Right kidney (tissue), 1 donor: Measurements from ENCODE around the gene MRGPRD.
"Not testable (repeated sequence)": the region's sequence is repeated elsewhere in the genome, so short reads cannot be mapped to it uniquely, and the experiment has no call there.

Experiments
- DNase-seq: peaks from one replicate; pipeline ENCODE4 v3.0.0-alpha.2; 2016

Gene MRGPRD

DNA sequence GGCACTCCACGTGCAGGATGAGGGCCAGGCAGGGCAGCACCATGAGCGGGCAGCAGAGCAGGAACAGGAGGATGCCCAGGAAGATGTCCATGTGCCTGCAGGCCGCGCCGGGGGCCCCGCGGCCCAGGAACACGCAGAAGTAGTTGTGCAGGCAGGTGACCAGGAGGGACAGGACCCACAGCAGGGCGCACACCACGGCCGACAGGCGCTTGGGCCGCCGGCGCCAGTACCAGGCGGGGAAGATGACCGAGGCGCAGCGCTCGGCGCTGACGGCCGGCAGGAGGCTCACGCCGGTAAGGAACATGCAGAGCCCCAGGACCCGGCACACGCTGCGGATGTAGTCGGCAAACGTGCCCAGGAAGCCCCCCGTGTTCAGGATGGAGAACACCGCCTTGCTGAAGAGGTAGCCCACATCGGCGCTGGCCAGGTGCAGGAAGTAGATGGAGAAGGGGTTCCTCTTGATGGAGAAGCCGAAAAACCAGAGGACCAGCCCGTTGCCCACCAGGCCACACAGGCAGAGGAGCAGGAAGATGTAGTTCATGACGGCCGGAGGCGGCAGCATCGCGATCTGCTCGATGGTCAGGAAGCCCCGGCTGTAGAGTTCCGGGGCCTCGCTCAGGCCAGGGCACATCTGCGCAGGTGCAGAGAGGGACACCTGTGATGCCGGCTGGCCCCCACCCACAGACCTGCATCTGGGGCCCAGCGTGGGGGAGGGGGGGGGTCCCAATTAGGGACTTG lies 25.0 kb upstream of the MRGPRD start:
- DNase-seq = no peak

DNA sequence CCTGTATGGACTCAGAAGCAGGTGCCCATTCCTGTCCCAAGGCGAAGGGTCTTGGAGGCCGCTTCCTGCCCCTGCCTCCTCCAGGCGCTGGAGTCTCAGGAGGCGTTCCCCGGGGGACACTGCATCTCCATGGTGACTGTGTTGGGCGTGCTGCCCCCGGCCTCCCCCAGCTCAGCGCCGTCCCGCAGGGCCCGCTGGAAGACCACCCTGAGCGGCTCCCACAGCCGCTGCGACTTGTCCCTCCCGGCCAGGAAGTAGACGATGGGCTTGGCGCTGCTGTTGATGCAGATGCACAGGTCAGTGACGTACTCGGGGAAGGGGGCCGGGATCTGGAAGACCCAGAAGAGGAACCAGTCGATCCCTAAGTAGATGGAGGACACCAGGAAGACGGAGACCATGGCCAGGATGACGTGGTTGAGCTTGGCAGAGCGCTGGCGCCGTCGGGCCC lies 24.4 kb upstream of the MRGPRD start:
- DNase-seq = no peak

GRCh38 chr11:69004411-69005182 lies 23.8 kb upstream of the MRGPRD start:
- no peak for DNase-seq

DNA sequence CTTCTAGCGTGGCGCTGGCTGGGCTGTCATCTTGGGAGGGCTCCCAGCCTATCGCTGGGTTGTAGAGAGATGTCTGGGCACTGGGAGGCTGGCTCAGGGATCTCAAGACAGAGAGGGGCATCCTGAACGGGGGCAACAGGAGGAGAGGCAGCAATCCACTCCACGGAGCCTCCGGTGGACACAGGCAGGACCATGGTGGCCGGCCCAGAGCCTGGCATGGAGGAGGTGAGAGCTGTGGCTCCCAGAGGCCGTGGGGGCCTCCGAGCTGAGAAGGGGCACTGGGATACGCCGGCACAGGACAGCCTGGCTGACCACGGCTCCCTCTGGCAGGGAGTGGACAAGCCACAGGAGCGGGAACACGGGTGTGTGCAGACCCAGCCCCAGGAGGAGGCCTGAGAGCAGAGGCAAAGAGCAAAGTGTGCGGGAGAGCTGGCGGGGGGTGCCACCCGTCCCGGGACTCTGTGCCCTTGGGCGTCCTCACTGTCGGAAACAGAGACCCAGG lies 23.1 kb upstream of the MRGPRD start:
- DNase-seq = no peak

- no peak for DNase-seq
These were observed 22.6 kb upstream of the MRGPRD start for GRCh38 chr11:69003301-69003865.

GRCh38 chr11:69002570-69003231 lies 21.9 kb upstream of the MRGPRD start:
- DNase-seq = no peak

DNA sequence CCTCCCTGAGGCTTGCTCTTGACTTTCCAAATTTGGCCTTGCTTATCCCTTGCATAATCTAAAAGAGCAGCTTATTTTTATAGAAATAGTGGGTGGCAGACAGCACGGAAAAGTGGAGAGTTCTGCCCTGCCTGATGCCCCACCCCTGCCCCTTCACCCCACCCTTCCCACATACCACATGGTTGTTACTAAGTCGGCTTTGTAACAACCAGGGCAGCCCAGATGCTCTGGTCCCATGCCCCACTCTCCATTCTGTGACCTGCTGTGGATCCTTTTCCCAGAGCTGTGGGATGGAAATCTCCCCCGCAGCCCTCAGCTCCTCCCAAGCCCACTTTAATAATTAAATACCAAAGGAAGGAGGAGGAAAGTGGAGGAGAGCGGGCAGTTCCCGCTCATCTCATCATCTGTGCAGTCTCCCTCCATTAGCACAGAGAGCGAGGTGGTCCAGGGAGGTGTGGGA lies 21.4 kb upstream of the MRGPRD start:
- DNase-seq = no peak

DNA sequence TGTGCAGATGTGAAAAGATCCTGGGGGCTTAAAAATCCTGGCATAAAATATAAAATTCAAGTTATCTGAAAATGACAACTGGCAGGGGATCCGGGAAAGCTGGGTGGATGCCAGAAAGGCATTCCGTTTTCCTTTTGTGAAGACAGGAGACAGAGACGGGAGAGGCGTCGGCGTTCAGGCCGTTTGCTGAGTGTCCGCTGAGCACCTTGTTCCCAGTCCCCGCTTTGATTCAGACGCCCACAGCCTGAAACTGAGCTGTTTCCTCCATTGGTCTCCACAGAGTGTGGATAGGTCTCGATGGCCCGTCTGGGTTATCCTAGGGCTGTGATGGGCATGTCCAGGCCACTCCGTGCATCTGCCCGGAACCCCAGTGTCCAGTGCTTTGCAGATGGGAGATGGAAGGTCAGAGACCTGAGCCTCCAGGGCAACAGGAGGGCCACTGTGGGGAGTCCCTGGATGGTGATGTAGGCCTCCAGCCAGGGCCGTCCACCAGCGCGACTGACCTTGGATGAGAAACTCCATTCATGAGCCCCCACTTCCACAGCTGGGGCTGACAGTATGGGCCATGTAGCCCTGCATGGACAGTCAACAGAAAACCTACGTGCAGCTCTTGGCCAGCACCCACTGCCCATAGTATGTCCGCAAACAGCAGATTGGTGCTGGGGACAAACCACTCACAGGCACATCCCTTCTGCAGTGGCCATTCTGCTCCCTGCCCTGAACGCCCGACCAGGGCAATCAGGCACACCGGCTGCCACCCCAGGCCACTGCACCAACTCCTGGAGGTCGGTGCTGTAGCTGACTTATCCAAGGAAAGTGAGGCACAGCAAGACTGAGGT lies 20.7 kb upstream of the MRGPRD start:
- DNase-seq = no peak

- DNase-seq = no peak
These were observed 20.1 kb upstream of the MRGPRD start for GRCh38 chr11:69000831-69001242.

DNA sequence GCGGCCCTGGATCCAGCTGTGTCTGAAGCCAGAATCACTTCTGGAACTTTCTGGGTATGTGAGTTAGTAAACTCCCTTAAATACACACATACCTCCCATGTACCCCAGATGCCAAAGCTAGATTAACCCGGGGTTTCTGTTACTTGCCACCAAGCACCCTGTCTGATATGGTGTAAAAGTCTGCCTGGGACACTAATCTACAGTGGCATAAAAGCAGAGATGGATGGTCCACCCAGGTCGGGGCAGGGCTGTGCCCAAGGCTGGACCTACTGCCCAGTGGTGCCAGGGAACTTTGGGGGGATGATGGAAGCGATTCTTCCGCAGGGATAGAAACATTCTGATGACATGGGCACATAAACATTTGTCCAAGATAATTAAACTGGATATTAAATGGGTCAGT lies 19.6 kb upstream of the MRGPRD start:
- no peak for DNase-seq

DNA sequence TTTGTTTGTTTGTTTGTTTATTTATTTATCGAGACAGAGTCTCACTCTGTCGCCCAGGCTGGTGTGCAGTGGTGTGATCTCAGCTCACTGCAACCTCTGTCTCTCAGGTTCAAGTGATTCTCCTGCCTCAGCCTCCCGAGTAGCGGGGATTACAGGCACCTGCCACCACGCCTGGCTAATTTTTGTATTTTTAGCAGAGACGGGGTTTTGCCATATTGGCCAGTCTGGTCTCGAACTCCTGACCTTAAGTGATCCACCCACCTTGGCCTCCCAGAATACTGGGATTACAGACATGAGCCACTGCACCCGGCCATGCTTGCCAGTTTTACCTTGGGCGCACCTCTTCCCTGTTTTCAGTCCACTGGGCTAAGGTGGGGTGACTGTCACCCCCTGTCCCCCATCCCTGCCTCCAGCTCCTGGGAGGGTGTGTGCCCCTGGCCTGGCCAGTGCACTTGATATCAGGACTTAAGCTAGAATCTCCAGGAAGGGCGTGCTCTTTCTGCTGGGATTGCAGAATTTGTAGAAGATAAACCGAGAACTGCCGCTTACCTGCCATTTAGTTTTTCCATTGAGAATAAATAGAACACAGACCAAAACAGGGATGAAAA lies 19.1 kb upstream of the MRGPRD start:
- not testable (repeated sequence) for DNase-seq

GRCh38 chr11:68999093-68999747 lies 18.4 kb upstream of the MRGPRD start:
- DNase-seq = no peak

- no peak for DNase-seq
These were observed 17.7 kb upstream of the MRGPRD start for GRCh38 chr11:68998390-68998911.

DNA sequence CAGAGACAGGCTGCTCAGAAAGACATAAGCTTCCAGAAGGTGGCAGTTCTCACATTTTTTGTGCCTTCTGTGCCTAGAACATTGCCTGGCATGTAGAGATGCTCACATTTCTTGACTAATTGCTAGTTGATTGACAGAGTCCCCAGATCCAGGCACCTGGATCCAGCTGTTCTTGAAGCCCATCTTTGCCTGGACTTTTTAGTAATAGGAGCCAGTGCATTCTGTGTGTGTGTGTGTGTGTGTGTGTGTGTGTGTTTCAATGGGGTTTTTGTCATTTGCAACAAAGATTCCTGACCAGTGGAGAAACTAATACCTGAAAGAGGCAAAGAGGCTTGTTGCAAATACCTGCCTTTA lies 17.2 kb upstream of the MRGPRD start:
- no peak for DNase-seq

DNA sequence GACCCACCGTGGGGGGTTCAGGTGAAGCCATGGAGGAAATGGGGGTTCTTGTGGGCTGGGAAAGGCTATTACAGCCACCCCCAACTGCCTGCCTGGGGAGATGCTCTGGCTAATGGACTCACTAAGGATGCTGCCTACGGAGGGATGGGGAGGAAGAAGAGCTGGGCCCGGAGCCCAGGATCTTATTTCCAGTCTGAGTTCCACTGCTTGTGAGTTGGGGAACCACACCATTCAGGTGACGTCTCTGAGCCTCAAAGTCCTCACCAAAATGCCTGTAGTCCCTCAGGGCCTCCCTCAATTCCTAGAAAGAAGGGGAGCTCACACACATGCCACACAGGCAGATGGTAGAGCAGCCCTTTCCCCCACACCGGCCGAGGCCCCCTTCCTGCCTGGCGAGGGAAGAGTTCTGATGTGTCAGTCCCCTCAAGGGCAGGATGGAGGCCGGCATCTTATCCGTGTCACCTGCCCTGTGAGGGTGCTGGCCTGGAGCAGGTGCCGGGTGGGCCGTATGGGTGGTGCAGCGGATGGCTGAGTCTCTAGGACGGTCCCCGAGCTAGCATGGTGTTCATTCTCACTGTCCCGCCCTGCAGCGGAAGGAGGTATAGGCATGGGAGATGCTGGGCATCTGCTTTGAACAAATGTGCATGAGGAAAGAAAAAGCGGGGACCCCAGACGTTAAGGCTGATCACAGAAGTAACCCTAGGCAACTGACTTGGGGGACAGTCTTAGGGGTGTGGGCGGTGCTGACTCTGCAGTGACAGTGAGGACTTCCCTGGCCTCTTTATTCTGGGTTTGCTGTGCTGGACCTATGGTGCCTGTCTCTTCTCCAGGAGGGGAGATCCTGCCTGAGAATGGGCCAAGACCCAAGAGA lies 16.6 kb upstream of the MRGPRD start:
- no peak for DNase-seq

- DNase-seq = no peak
These were observed 15.8 kb upstream of the MRGPRD start for GRCh38 chr11:68996376-68997123.

- no peak for DNase-seq
These were observed 14.1 kb upstream of the MRGPRD start for GRCh38 chr11:68994894-68995285.

GRCh38 chr11:68994161-68994893 lies 13.5 kb upstream of the MRGPRD start:
- DNase-seq = no peak
